ENCODE measurements around the gene LRRC19. TPM values are rescaled to one million over a fixed set of nuclear protein-coding genes. Genes with fewer than 3 reads are reported as not detected.

LRRC19 gene
- total and polyA plus RNA-seq, 2 donors from 2014 or later: 14.8 to 17.6 TPM

- DNase-seq (no peak), FAIRE-seq (no peak)
- H3K9me3 ChIP-seq (ENCODE audit: control insufficient read depth in 2 of 3, insufficient read depth in 1 of 3, low read length in 3 of 3): no peaks in the 10 kb centered on the region
- H3K4me3 ChIP-seq (ENCODE audit: low read length in 3 of 3): no peak overlapping the region
- H3K27me3 ChIP-seq (ENCODE audit: control insufficient read depth, insufficient read depth, low read length): no peaks in the 10 kb centered on the region
- H3K4me1 ChIP-seq (ENCODE audit: control insufficient read depth in 2 of 3, insufficient read depth in 2 of 3, low read depth in 1 of 3, low read length in 3 of 3): no peaks in the 10 kb centered on the region
- H3K27ac ChIP-seq (ENCODE audit: low read depth in 2 of 2, low read length in 2 of 2): no peak overlapping the region
- TF ChIP-seq, protein P1, sequence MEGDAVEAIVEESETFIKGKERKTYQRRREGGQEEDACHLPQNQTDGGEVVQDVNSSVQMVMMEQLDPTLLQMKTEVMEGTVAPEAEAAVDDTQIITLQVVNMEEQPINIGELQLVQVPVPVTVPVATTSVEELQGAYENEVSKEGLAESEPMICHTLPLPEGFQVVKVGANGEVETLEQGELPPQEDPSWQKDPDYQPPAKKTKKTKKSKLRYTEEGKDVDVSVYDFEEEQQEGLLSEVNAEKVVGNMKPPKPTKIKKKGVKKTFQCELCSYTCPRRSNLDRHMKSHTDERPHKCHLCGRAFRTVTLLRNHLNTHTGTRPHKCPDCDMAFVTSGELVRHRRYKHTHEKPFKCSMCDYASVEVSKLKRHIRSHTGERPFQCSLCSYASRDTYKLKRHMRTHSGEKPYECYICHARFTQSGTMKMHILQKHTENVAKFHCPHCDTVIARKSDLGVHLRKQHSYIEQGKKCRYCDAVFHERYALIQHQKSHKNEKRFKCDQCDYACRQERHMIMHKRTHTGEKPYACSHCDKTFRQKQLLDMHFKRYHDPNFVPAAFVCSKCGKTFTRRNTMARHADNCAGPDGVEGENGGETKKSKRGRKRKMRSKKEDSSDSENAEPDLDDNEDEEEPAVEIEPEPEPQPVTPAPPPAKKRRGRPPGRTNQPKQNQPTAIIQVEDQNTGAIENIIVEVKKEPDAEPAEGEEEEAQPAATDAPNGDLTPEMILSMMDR (IDR thresholded peaks at IDR 0.05; ENCODE audit: borderline replicate concordance, extremely low read depth, insufficient read depth): no peak
- H3K36me3 ChIP-seq (ENCODE audit: control insufficient read depth in 2 of 3, insufficient read depth in 3 of 3, low read length in 3 of 3): no peaks in the 10 kb centered on the region
- intact Hi-C loops (cut with DNase I): no loop called here
- no peak overlapping the region for H3K9ac ChIP-seq (ENCODE audit: low read length in 3 of 3)
Observed at GRCh38 chr9:27041746-27042145, 36.3 kb upstream of the LRRC19 start.

DNA sequence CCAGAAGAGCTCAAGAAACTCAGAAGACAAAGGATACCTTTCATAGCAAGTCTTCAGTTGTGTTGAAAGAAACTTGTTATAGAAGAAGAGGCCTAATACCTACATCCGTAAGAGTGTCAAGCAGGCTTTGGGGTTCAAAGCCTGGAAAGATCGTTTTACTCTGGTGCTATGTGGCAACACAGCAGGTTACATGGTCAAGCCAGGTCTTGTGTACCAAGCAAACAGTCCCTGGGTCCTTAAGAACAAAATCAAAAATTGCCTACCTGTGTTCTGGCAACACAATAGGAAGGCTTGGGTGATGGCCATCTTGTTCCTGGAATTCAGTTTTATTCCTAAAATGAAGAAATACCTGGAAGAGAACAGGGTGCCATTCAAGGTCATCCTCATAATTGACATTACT is 32.0 kb upstream of the LRRC19 start:
- intact Hi-C loops (cut with DNase I): loop anchor here (10.0 kb wide), 1 partner anchor 237 kb away; no protein-coding TSS in a partner anchor
- TF ChIP-seq, protein P1 (IDR thresholded peaks at IDR 0.05; ENCODE audit: borderline replicate concordance, extremely low read depth, insufficient read depth): no peak
- Histone ChIP-seq H3K4me3 (ENCODE audit: low read length in 3 of 3) (no peak overlapping the region), H3K36me3 (ENCODE audit: control insufficient read depth in 2 of 3, insufficient read depth in 3 of 3, low read length in 3 of 3) (peaks cover 0 to 3% (median 0%) of the 10 kb centered on the region in 3 donors), H3K4me1 (ENCODE audit: control insufficient read depth in 2 of 3, insufficient read depth in 2 of 3, low read depth in 1 of 3, low read length in 3 of 3) (no peaks in the 10 kb centered on the region), H3K27ac (ENCODE audit: low read depth in 2 of 2, low read length in 2 of 2) (no peak overlapping the region), H3K9ac (ENCODE audit: low read length in 3 of 3) (no peak overlapping the region), H3K9me3 (ENCODE audit: control insufficient read depth in 2 of 3, insufficient read depth in 1 of 3, low read length in 3 of 3) (no peaks in the 10 kb centered on the region), H3K27me3 (ENCODE audit: control insufficient read depth, insufficient read depth, low read length) (no peaks in the 10 kb centered on the region)
- FAIRE-seq (no peak), DNase-seq (no peak)

DNA sequence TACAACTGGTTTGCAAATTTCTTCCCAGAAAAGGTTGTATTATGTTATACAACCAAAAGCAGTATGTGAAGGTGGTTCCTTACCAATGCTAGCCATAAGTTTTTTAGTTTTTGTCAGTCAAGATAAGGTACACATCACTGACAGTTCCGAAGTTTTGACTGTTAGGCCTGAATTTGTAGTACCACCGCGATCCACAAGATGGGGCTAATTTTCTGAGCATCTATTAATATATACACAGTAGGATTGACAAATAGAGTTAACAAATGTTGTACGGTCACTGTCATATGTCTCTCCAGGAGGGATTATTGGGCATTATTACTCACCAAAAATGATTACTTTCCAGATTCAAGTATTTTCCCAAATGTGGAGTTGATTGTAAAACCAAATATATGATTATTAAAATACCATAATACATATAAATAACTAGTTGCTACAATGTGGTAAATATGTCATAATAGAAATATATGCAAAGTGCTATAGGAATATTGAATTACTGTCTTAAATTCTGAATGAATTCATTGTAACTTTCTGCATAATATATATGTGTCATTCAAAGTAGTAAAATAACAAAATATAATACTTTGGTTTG is 28.4 kb upstream of the LRRC19 start:
- Histone ChIP-seq H3K27ac (ENCODE audit: low read depth in 2 of 2, low read length in 2 of 2) (no peak overlapping the region), H3K9me3 (ENCODE audit: control insufficient read depth in 2 of 3, insufficient read depth in 1 of 3, low read length in 3 of 3) (no peaks in the 10 kb centered on the region), H3K27me3 (ENCODE audit: control insufficient read depth, insufficient read depth, low read length) (no peaks in the 10 kb centered on the region), H3K9ac (ENCODE audit: low read length in 3 of 3) (no peak overlapping the region), H3K4me3 (ENCODE audit: low read length in 3 of 3) (no peak overlapping the region), H3K4me1 (ENCODE audit: control insufficient read depth in 2 of 3, insufficient read depth in 2 of 3, low read depth in 1 of 3, low read length in 3 of 3) (no peaks in the 10 kb centered on the region), H3K36me3 (ENCODE audit: control insufficient read depth in 2 of 3, insufficient read depth in 3 of 3, low read length in 3 of 3) (peaks cover 0 to 3% (median 0%) of the 10 kb centered on the region in 3 donors)
- peak in 4 of 5 donors; percentile 45 to 55 (median 54) for DNase-seq
- intact Hi-C loops (cut with DNase I): loop anchor here (10.0 kb wide), 1 partner anchor 241 kb away; no protein-coding TSS in a partner anchor
- FAIRE-seq: peak; percentile 21
- TF ChIP-seq, protein P1 (IDR thresholded peaks at IDR 0.05; ENCODE audit: borderline replicate concordance, extremely low read depth, insufficient read depth): peak; percentile 57
